GM23338 (cell line): Measurements from ENCODE around the gene SLA2. TPM values are rescaled to one million over a fixed set of nuclear protein-coding genes. Genes with fewer than 3 reads are reported as not detected.

Source experiments
- ATAC-seq: fragments of 200-7000 bp; cut with Tn5 transposase; 3 replicates; pipeline ENCODE4 v1.9.1; 2020
- DNase-seq: peaks from one replicate; pipeline ENCODE4 v3.0.0-alpha.2; 2015; ENCODE audit warnings: low spot score
- H2AFZ ChIP-seq: fragments of 200-600 bp; sonication (generic); 2 replicates; pipeline ENCODE4 v1.8.0; 2016; ENCODE audit warnings: antibody characterized with exemption, mild to moderate bottlenecking, moderate library complexity
- H3F3A ChIP-seq: fragments of 200-600 bp; sonication (generic); replicated peaks from 2 replicates; pipeline ENCODE4 v1.8.0; 2017; ENCODE audit warnings: antibody characterized with exemption, mixed run types, low read depth
- H3K27ac ChIP-seq: fragments of 200-600 bp; sonication (generic); 2 replicates; pipeline ENCODE4 v1.6.1; 2016; ENCODE audit warnings: low read depth
- H3K27me3 ChIP-seq: fragments of 200-600 bp; sonication (generic); 2 replicates; pipeline ENCODE4 v1.8.0; 2016; ENCODE audit warnings: mild to moderate bottlenecking, mixed run types, moderate library complexity; ENCODE audit not compliant: insufficient read depth
- H3K36me3 ChIP-seq: fragments of 200-600 bp; sonication (generic); 2 replicates; pipeline ENCODE4 v1.8.0; 2016; ENCODE audit warnings: mild to moderate bottlenecking; ENCODE audit not compliant: insufficient read depth
- H3K4me1 ChIP-seq: fragments of 200-600 bp; sonication (generic); 2 replicates; pipeline ENCODE4 v1.8.0; 2016; ENCODE audit warnings: mild to moderate bottlenecking, moderate library complexity; ENCODE audit not compliant: insufficient read depth
- H3K4me2 ChIP-seq: fragments of 200-600 bp; sonication (generic); 2 replicates; pipeline ENCODE4 v1.7.1; 2017; ENCODE audit warnings: mixed run types
- H3K4me3 ChIP-seq: fragments of 200-600 bp; sonication (generic); 2 replicates; pipeline ENCODE4 v1.6.1; 2016; ENCODE audit warnings: mixed run types
- H3K79me2 ChIP-seq: fragments of 200-600 bp; sonication (generic); replicated peaks from 2 replicates; pipeline ENCODE4 v1.8.0; 2017; ENCODE audit warnings: mild to moderate bottlenecking; ENCODE audit not compliant: insufficient read depth
- H3K9me2 ChIP-seq: fragments of 200-600 bp; sonication (generic); 2 replicates; pipeline ENCODE4 v1.8.0; 2017; ENCODE audit not compliant: insufficient read depth
- H4K20me1 ChIP-seq: fragments of 200-600 bp; sonication (generic); replicated peaks from 2 replicates; pipeline ENCODE4 v1.8.0; 2017; ENCODE audit warnings: mild to moderate bottlenecking; ENCODE audit not compliant: insufficient read depth
- H3K27ac Mint-ChIP-seq: 2 replicates; pipeline ENCODE4 v1.8.0; 2020; ENCODE audit warnings: inconsistent platforms, mild to moderate bottlenecking, moderate library complexity, mixed read lengths
- H3K27me3 Mint-ChIP-seq: 3 replicates; pipeline ENCODE4 v1.8.0; 2022; ENCODE audit warnings: low read depth, mild to moderate bottlenecking, moderate library complexity, mixed read lengths, inconsistent platforms; ENCODE audit not compliant: insufficient read depth, poor library complexity
- H3K36me3 Mint-ChIP-seq: 3 replicates; pipeline ENCODE4 v1.8.0; 2021; ENCODE audit warnings: low read depth, mild to moderate bottlenecking, inconsistent platforms, moderate library complexity, mixed read lengths
- H3K4me1 Mint-ChIP-seq: 3 replicates; pipeline ENCODE4 v1.8.0; 2020; ENCODE audit warnings: mild to moderate bottlenecking, inconsistent platforms, mixed read lengths
- H3K4me3 Mint-ChIP-seq: 3 replicates; pipeline ENCODE4 v1.8.0; 2021; ENCODE audit warnings: moderate library complexity, mild to moderate bottlenecking, inconsistent platforms, mixed read lengths
- H3K9me3 Mint-ChIP-seq: 3 replicates; pipeline ENCODE4 v1.8.0; 2020; ENCODE audit warnings: moderate library complexity, mild to moderate bottlenecking, inconsistent platforms, mixed read lengths
- CREB1 ChIP-seq: fragments of 250-450 bp; sonication (Bioruptor Pico); IDR thresholded peaks from 2 replicates; pipeline ENCODE4 v1.5.0; 2020; ENCODE audit warnings: low read depth, mild to moderate bottlenecking, moderate library complexity
- CTCF ChIP-seq, 2 experiments: fragments of 200-600 bp in 1 of 2; sonication (generic) in 1 of 2; conservative IDR thresholded peaks; 2 replicates each; pipeline versions ENCODE4 v1.5.1 to v1.6.1; 2016 to 2017; ENCODE audit warnings: antibody characterized with exemption in 2 of 2, low read depth in 2 of 2, mild to moderate bottlenecking in 2 of 2, moderate library complexity in 1 of 2
- ETS1 ChIP-seq: IDR thresholded peaks from 2 replicates; pipeline ENCODE4 v1.6.1; 2016; ENCODE audit warnings: antibody characterized with exemption
- EZH2 ChIP-seq: fragments of 200-600 bp; sonication (generic); IDR thresholded peaks from one replicate; pipeline ENCODE4 v1.8.0; 2017; ENCODE audit warnings: antibody characterized with exemption, mild to moderate bottlenecking, low read depth; ENCODE audit not compliant: unreplicated experiment
- EZH2phosphoT487 ChIP-seq: fragments of 200-600 bp; sonication (generic); IDR thresholded peaks from one replicate; pipeline ENCODE4 v1.8.1; 2018; ENCODE audit warnings: antibody characterized with exemption; ENCODE audit not compliant: unreplicated experiment
- JUNB ChIP-seq: IDR thresholded peaks from one replicate; pipeline ENCODE4 v1.6.1; 2016; ENCODE audit warnings: antibody characterized with exemption; ENCODE audit not compliant: unreplicated experiment
- NANOG ChIP-seq: IDR thresholded peaks from 2 replicates; pipeline ENCODE4 v1.6.1; 2016; ENCODE audit warnings: antibody characterized with exemption, borderline replicate concordance
- POLR2AphosphoS5 ChIP-seq: IDR thresholded peaks from 2 replicates; pipeline ENCODE4 v1.6.1; 2016; ENCODE audit warnings: antibody characterized with exemption, low read depth
- REST ChIP-seq: IDR thresholded peaks from one replicate; pipeline ENCODE4 v1.6.1; 2018; ENCODE audit warnings: antibody characterized with exemption; ENCODE audit not compliant: unreplicated experiment
- STAT1 ChIP-seq: IDR thresholded peaks from one replicate; pipeline ENCODE4 v1.6.1; 2016; ENCODE audit warnings: antibody characterized with exemption; ENCODE audit not compliant: unreplicated experiment
- ZNF114 ChIP-seq: fragments of 250-450 bp; sonication (Bioruptor Pico); IDR thresholded peaks from 2 replicates; pipeline ENCODE4 v1.5.0; 2020; ENCODE audit warnings: mild to moderate bottlenecking, moderate library complexity
- ZNF331 ChIP-seq: fragments of 250-450 bp; sonication (Bioruptor Pico); IDR thresholded peaks from 2 replicates; pipeline ENCODE4 v1.5.0; 2020; ENCODE audit warnings: low read depth, mild to moderate bottlenecking, moderate library complexity
- ZNF462 ChIP-seq: fragments of 250-450 bp; sonication (Bioruptor Pico); IDR thresholded peaks from 2 replicates; pipeline ENCODE4 v1.5.0; 2020; ENCODE audit warnings: mild to moderate bottlenecking, moderate library complexity
- polyA plus RNA-seq: library from polyadenylated mRNA; unstranded; fragments of >200 nt; fragmentation: Nextera tagmentation; extraction: Ambion mirVana; gene quantifications from 2 replicates; pipeline ENCODE4 v1.2.1, GENCODE V29; 2016
- total RNA-seq: library from RNA; depleted of rRNA; stranded (reverse); fragments of >200 nt; shearing (Covaris generic); gene quantifications from 2 replicates; pipeline ENCODE4 v1.2.3, GENCODE V29; 2014

Gene SLA2
- total and polyA plus RNA-seq, 2 experiments from 2014 or later, result 0.18 TPM; not detected in 1

- Mint-ChIP-seq H3K4me3 (no peak overlapping the region; the same call in 2 of the 3 replicates), H3K27me3 (peaks cover 7% of the 10 kb centered on the region), H3K27ac (peak overlapping the region; percentile 51; the same call in 1 of the 2 replicates), H3K9me3 (peaks cover 19% of the 10 kb centered on the region), H3K4me1 (peaks cover 44% of the 10 kb centered on the region), H3K36me3 (peaks cover 74% of the 10 kb centered on the region)
- Histone ChIP-seq H3K9me2 (0 out of 2 replicates have a peak, but pooled peaks cover 6% of the 10 kb centered on the region), H3K79me2 (peaks cover 13% of the 10 kb centered on the region), H3K27ac (peak overlapping the region; percentile 92), H4K20me1 (0 out of 2 replicates have a peak, but pooled peaks cover 1% of the 10 kb centered on the region), H3K27me3 (no peaks in the 10 kb centered on the region), H3K4me1 (peaks cover 39% of the 10 kb centered on the region), H3F3A (peaks cover 28% of the 10 kb centered on the region), H2AFZ (no peak overlapping the region), H3K36me3 (peaks cover 33% of the 10 kb centered on the region), H3K4me3 (no peak overlapping the region), H3K4me2 (no peak overlapping the region)
- DNase-seq, result no peak
- TF ChIP-seq CTCF (conservative IDR thresholded peaks at IDR 0.05; ENCODE audit: low read depth in 2 of 2) (no peak), ZNF331 (CRISPR knock-in tag) (no peak), JUNB (no peak), ETS1 (no peak), EZH2phosphoT487 (no peak), CREB1 (no peak), POLR2AphosphoS5 (no peak), EZH2 (no peak), STAT1 (no peak), NANOG (no peak), ZNF462 (CRISPR knock-in tag) (no peak), ZNF114 (no peak), REST (no peak)
- ATAC-seq, result no peak
These were observed 61.9 kb downstream of the SLA2 start for GRCh38 chr20:36584018-36584481.
